ENCODE data around the gene ZDHHC11. TPM values are rescaled to one million over a fixed set of nuclear protein-coding genes. Genes with fewer than 3 reads are reported as not detected.

The ZDHHC11 gene
- total and polyA plus RNA-seq, 2 of the 4 experiments (the other 2 are of a cell fraction): 0.36 to 1.6 TPM

GRCh38 chr5:777756-778161 is 73.0 kb downstream of the ZDHHC11 start:
- ChIA-PET POLR2A (ENCODE audit: unreplicated experiment) (no interaction called here), CTCF (no interaction called here)
- no peak for TF ChIP-seq RCOR1 (IDR thresholded peaks at IDR 0.05; ENCODE audit: insufficient replicate concordance, low read length)
- TF ChIP-seq CTCF (conservative IDR thresholded peaks at IDR 0.05; ENCODE audit: low read depth, low read length): no peak
- no peak for TF ChIP-seq BHLHE40 (IDR thresholded peaks at IDR 0.05; ENCODE audit: low read depth, low read length)
- TF ChIP-seq CEBPB (IDR thresholded peaks at IDR 0.05; ENCODE audit: low read depth, low read length): no peak
- no peak for TF ChIP-seq USF2 (IDR thresholded peaks at IDR 0.05; ENCODE audit: low read depth, low read length)
- TF ChIP-seq MAFK (IDR thresholded peaks at IDR 0.05; ENCODE audit: low read depth, low read length): no peak
- TF ChIP-seq RAD21 (IDR thresholded peaks at IDR 0.05; ENCODE audit: low read length): no peak
- no peak for TF ChIP-seq RFX5 (IDR thresholded peaks at IDR 0.05; ENCODE audit: low read depth, low read length)
- TF ChIP-seq POLR2A (IDR thresholded peaks at IDR 0.05; ENCODE audit: low read depth, low read length): no peak
- TF ChIP-seq FOS (IDR thresholded peaks at IDR 0.05; ENCODE audit: low read depth, low read length): no peak
- TF ChIP-seq MXI1 (IDR thresholded peaks at IDR 0.05; ENCODE audit: borderline replicate concordance, low read depth, low read length): no peak
- no peak for TF ChIP-seq NFE2L2 (IDR thresholded peaks at IDR 0.05; ENCODE audit: low read depth, low read length)
- no peak for TF ChIP-seq ELK1 (IDR thresholded peaks at IDR 0.05; ENCODE audit: borderline replicate concordance, low read depth, low read length)
- TF ChIP-seq SMC3 (IDR thresholded peaks at IDR 0.05; ENCODE audit: low read depth, low read length): no peak
- no peak for TF ChIP-seq CHD1 (IDR thresholded peaks at IDR 0.05; ENCODE audit: low read depth, low read length)
- no peak for TF ChIP-seq MAZ (IDR thresholded peaks at IDR 0.05; ENCODE audit: borderline replicate concordance, low read depth, low read length)
- no peaks in the 10 kb centered on the region for H4K20me1 ChIP-seq (ENCODE audit: insufficient read depth, low read length)
- no peak overlapping the region for H4K91ac ChIP-seq (ENCODE audit: insufficient read depth, low read depth, low read length)
- no peak overlapping the region for H2AK5ac ChIP-seq (ENCODE audit: low read depth, low read length)
- intact Hi-C loops (cut with micrococcal nuclease): no loop called here
- DNase-seq (no peak), ATAC-seq (ENCODE audit: low read depth) (no peak)
- peaks cover 19% of the 10 kb centered on the region; the same call in 1 of the 2 replicates for H3K27me3 ChIP-seq (ENCODE audit: control insufficient read depth, insufficient read depth, low read length)
- H3K4me2 ChIP-seq (ENCODE audit: low read depth, low read length): no peak overlapping the region
- H3K9me3 ChIP-seq (ENCODE audit: control insufficient read depth, insufficient read depth, low read length): no peaks in the 10 kb centered on the region
- H3K18ac ChIP-seq (ENCODE audit: low read depth, low read length): no peak overlapping the region
- no peak overlapping the region for H2AFZ ChIP-seq (replicated peaks; ENCODE audit: low read length, poor library complexity)
- no peak overlapping the region for H3K56ac ChIP-seq (ENCODE audit: extremely low read depth, insufficient read depth, low read length)
- H3K79me1 ChIP-seq (ENCODE audit: low read depth in 1 of 2, low read length in 2 of 2): no peaks in the 10 kb centered on the region
- H3K9ac ChIP-seq (ENCODE audit: low read depth, low read length): no peak overlapping the region
- H2BK15ac ChIP-seq (ENCODE audit: low read depth, low read length): no peak overlapping the region
- WGBS, 2 experiments (ENCODE audit: extremely low coverage in 2 of 2, insufficient read length in 1 of 2): 90% methylated on average over 36 of the region's 36 CpGs; no CpG with 5 or more reads in 1 of the 2 experiments
- H3K36me3 ChIP-seq (ENCODE audit: control insufficient read depth, insufficient read depth, low read length): no peaks in the 10 kb centered on the region
- H2BK120ac ChIP-seq (ENCODE audit: low read depth, low read length): no peak overlapping the region
- no peak overlapping the region for H3K14ac ChIP-seq (replicated peaks; ENCODE audit: low read depth, low read length)
- no peak overlapping the region for H3K23ac ChIP-seq (ENCODE audit: low read depth, low read length)
- no peak overlapping the region for H3K4ac ChIP-seq (ENCODE audit: low read depth, low read length)
- H3K27ac ChIP-seq (ENCODE audit: insufficient read depth, low read length): no peak overlapping the region
- no TSS peak for BruUV-seq (replicated peaks)
- no peaks in the 10 kb centered on the region for H3K4me1 ChIP-seq (ENCODE audit: control insufficient read depth, insufficient read depth, low read length)
- no peak overlapping the region for H4K5ac ChIP-seq (ENCODE audit: low read depth, low read length)
- dilution Hi-C loops (cut with HindIII; ENCODE audit: low sequenced_read_pairs, unreplicated experiment): no loop called here
- no peak overlapping the region for H2BK20ac ChIP-seq (ENCODE audit: low read depth, low read length)
- in situ Hi-C loops (cut with MboI; ENCODE audit: low sequenced_read_pairs): loop anchor here (10.0 kb wide), 1 partner anchor 93 kb away; no protein-coding TSS in a partner anchor
- no peak overlapping the region for H4K8ac ChIP-seq (ENCODE audit: low read depth in 2 of 2, low read length in 2 of 2)
- H3K9me1 ChIP-seq (ENCODE audit: insufficient read depth, low read length): no peaks in the 10 kb centered on the region
- no peak overlapping the region for H3K4me3 ChIP-seq (ENCODE audit: insufficient read depth, low read depth, low read length)
- no peak overlapping the region for H2BK5ac ChIP-seq (ENCODE audit: low read depth, low read length, poor library complexity, severe bottlenecking)
- H2AK9ac ChIP-seq (replicated peaks; ENCODE audit: low read depth, low read length, poor library complexity): no peak overlapping the region
